Kidney (tissue), 14 donors: ENCODE measurements around the gene TEK. TPM values are rescaled to one million over a fixed set of nuclear protein-coding genes. Genes with fewer than 3 reads are reported as not detected.
"Not testable (repeated sequence)": the region's sequence is repeated elsewhere in the genome, so short reads cannot be mapped to it uniquely, and the experiment has no call there.

Experiments
- DNase-seq, 5 donors: peaks; one replicate each; pipeline ENCODE4 v3.0.0-alpha.2; 2013 to 2020
- FAIRE-seq: peaks from 2 replicates; lab custom pipeline; 2012; peaks lifted over from hg19 to GRCh38; lab: Jason Lieb, UNC
- H3K27ac ChIP-seq, 2 donors: one replicate each; pipeline ENCODE4 v1.7.0; 2013; ENCODE audit warnings: low read depth in 2 of 2, low read length in 2 of 2, inconsistent platforms in 1 of 2
- H3K27me3 ChIP-seq: one replicate; pipeline ENCODE4 v1.7.1; 2013; ENCODE audit warnings: low read length, inconsistent platforms; ENCODE audit not compliant: control insufficient read depth, insufficient read depth
- H3K36me3 ChIP-seq, 3 donors: one replicate each; pipeline versions ENCODE4 v1.7.0 to v1.7.1; 2013; ENCODE audit warnings: low read length in 3 of 3, control low read depth in 1 of 3, inconsistent platforms in 1 of 3; ENCODE audit not compliant: insufficient read depth in 3 of 3, control insufficient read depth in 2 of 3
- H3K4me1 ChIP-seq, 3 donors: one replicate each; pipeline versions ENCODE4 v1.7.0 to v1.7.1; 2013; ENCODE audit warnings: low read length in 3 of 3, inconsistent platforms in 1 of 3, low read depth in 1 of 3; ENCODE audit not compliant: control insufficient read depth in 2 of 3, insufficient read depth in 2 of 3
- H3K4me3 ChIP-seq, 3 donors: one replicate each; pipeline versions ENCODE4 v1.7.0 to v1.8.1; 2013; ENCODE audit warnings: low read length in 3 of 3, control low read depth in 1 of 3, inconsistent platforms in 1 of 3
- H3K9ac ChIP-seq, 3 donors: one replicate each; pipeline versions ENCODE4 v1.7.0 to v1.7.1; 2013; ENCODE audit warnings: low read length in 3 of 3, control low read depth in 1 of 3, inconsistent platforms in 1 of 3
- H3K9me3 ChIP-seq, 3 donors: one replicate each; pipeline versions ENCODE4 v1.7.0 to v1.7.1; 2013; ENCODE audit warnings: low read length in 3 of 3, control low read depth in 1 of 3, inconsistent platforms in 1 of 3; ENCODE audit not compliant: control insufficient read depth in 2 of 3, insufficient read depth in 1 of 3
- intact Hi-C: fragments of 100-400 bp; cut with DNase I; formaldehyde crosslinking; loops from one replicate; pipeline ENCODE4 v1.11.1; 2022
- polyA plus RNA-seq: library from polyadenylated mRNA; stranded (reverse); fragments of 350-450 nt; fragmentation: Illumina TruSeq; extraction: RNeasy Lipid Tissue Mini Kit (QIAGEN cat#74804); gene quantifications from one replicate; pipeline ENCODE4 v1.2.3, GENCODE V29; 2014; ENCODE audit warnings: low read depth, low replicate concordance; ENCODE audit not compliant: insufficient read depth
- total RNA-seq: library from RNA; stranded (reverse); fragmentation: NEBNext Ultra II Directional; extraction: Animal tissue kit (Norgen Biotek cat#: 25700); gene quantifications from one replicate; pipeline ENCODE4 v1.2.1, GENCODE V29; 2021
- TF ChIP-seq, protein P1 (sequence below): IDR thresholded peaks from 3 replicates; pipeline ENCODE4 v1.5.1; 2012; ENCODE audit warnings: mild to moderate bottlenecking, moderate library complexity, borderline replicate concordance; ENCODE audit not compliant: insufficient read depth; ENCODE audit errors: extremely low read depth
- donor health status: control.
- donor health status: control.
- donor health status: control.
- donor health status: control.
- donor health status: control.
- donor health status: DM: yes; HTN: yes; CAD: no.
- donor health status: Normal renal cell carcinoma (clear cell type).

Gene TEK
- total and polyA plus RNA-seq, 2 donors from 2014 or later, result 16.1 to 32.6 TPM

GRCh38 chr9:27227192-27227591 lies 118.2 kb downstream of the TEK start:
- H3K36me3 ChIP-seq, result no peaks in the 10 kb centered on the region
- H3K9ac ChIP-seq, result no peak overlapping the region
- no peaks in the 10 kb centered on the region for H3K9me3 ChIP-seq
- intact Hi-C loops, result no loop called here
- no peak overlapping the region for H3K27ac ChIP-seq
- TF ChIP-seq, protein P1, sequence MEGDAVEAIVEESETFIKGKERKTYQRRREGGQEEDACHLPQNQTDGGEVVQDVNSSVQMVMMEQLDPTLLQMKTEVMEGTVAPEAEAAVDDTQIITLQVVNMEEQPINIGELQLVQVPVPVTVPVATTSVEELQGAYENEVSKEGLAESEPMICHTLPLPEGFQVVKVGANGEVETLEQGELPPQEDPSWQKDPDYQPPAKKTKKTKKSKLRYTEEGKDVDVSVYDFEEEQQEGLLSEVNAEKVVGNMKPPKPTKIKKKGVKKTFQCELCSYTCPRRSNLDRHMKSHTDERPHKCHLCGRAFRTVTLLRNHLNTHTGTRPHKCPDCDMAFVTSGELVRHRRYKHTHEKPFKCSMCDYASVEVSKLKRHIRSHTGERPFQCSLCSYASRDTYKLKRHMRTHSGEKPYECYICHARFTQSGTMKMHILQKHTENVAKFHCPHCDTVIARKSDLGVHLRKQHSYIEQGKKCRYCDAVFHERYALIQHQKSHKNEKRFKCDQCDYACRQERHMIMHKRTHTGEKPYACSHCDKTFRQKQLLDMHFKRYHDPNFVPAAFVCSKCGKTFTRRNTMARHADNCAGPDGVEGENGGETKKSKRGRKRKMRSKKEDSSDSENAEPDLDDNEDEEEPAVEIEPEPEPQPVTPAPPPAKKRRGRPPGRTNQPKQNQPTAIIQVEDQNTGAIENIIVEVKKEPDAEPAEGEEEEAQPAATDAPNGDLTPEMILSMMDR, result no peak
- DNase-seq, result no peak
- H3K4me1 ChIP-seq, result no peaks in the 10 kb centered on the region
- no peak overlapping the region for H3K4me3 ChIP-seq
- no peaks in the 10 kb centered on the region for H3K27me3 ChIP-seq
- no peak for FAIRE-seq

- intact Hi-C loops, FAIRE-seq, DNase-seq, H3K27ac ChIP-seq, H3K4me1 ChIP-seq, H3K27me3 ChIP-seq, H3K9ac ChIP-seq, H3K4me3 ChIP-seq, H3K36me3 ChIP-seq: not testable (repeated sequence)
- peaks cover 0 to 16% (median 6%) of the 10 kb centered on the region in 3 donors for H3K9me3 ChIP-seq
Observed at GRCh38 chr9:27239648-27240047, 130.6 kb downstream of the TEK start.

DNA sequence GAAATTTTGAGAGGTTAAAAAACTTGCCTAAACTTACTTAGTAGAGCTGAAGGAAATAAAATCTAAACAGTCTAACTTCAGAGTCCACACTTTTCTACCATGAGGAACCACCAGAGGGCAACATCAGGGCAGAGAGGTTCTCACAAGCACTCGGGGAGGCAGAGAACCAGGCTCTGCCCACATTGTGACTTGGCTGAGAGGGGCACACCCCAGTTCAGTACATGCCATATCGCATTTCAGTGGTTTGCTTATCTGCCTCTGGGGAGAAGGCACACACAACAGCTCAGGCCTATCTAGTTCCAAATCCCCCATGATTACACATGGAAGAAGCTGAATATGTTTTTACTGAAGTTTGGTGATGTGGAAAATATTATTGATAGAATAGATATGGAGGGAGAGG lies 138.7 kb downstream of the TEK start:
- intact Hi-C loops, result no loop called here
- no peak for FAIRE-seq

DNA sequence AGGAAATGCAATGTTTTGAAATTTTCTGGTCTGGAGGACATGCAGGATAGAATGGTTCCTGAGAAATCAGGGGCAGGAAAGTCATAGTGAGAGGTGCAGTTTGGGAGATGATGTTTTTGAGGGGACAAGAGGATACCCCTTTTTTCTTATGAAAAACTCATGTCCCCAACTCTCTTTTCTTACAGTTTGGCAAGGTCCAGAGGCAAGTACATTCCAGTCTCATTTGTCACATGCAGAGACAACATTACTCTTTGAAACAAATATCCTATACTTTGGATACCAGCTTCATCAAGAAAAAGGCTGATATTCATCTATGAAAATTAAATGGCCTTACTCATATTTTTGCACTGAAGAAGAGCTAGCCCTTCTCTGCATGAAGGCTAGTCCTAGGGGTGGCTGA lies 139.7 kb downstream of the TEK start:
- Histone ChIP-seq H3K9ac (no peak overlapping the region), H3K36me3 (no peaks in the 10 kb centered on the region), H3K9me3 (no peaks in the 10 kb centered on the region), H3K27ac (no peak overlapping the region), H3K4me1 (no peaks in the 10 kb centered on the region), H3K27me3 (no peaks in the 10 kb centered on the region), H3K4me3 (no peak overlapping the region)
- FAIRE-seq, result no peak
- TF ChIP-seq, protein P1, result no peak
- no peak for DNase-seq
- intact Hi-C loops, result no loop called here

More for the DNA sequence above, 138.7 kb downstream of the TEK start:
- Histone ChIP-seq H3K27ac (no peak overlapping the region), H3K4me3 (no peak overlapping the region), H3K36me3 (no peaks in the 10 kb centered on the region), H3K27me3 (no peaks in the 10 kb centered on the region), H3K9me3 (no peaks in the 10 kb centered on the region), H3K9ac (no peak overlapping the region), H3K4me1 (no peaks in the 10 kb centered on the region)
- TF ChIP-seq, protein P1, result peak; percentile 36
- DNase-seq, result peak in 3 of 5 donors; percentile 16 to 58 (median 49)
